RWPE2 (cell line): ENCODE results near the gene PSTPIP1.

Experiments used
- ATAC-seq: fragments of 200-7000 bp; cut with Tn5 transposase; 3 replicates; pipeline ENCODE4 v1.9.1; 2021; ENCODE audit warnings: low read depth
- DNase-seq: peaks from one replicate; pipeline ENCODE4 v3.0.0-alpha.2; 2020; ENCODE audit warnings: low spot score
- H3K27ac ChIP-seq: fragments of 450-650 bp; 2 replicates; pipeline ENCODE4 v1.5.1; 2017; ENCODE audit warnings: mild to moderate bottlenecking; ENCODE audit not compliant: poor library complexity, severe bottlenecking
- H3K27me3 ChIP-seq: fragments of 250-450 bp; sonication (Bioruptor Pico); 2 replicates; pipeline ENCODE4 v1.5.1; 2021; ENCODE audit warnings: mild to moderate bottlenecking, moderate library complexity; ENCODE audit not compliant: insufficient read depth, poor library complexity, severe bottlenecking
- H3K36me3 ChIP-seq: fragments of 250-450 bp; sonication (Bioruptor Pico); 2 replicates; pipeline ENCODE4 v1.5.1; 2020; ENCODE audit warnings: low read depth, mild to moderate bottlenecking, moderate library complexity
- H3K4me1 ChIP-seq: fragments of 250-450 bp; sonication (Bioruptor Pico); 2 replicates; pipeline ENCODE4 v1.5.1; 2021; ENCODE audit warnings: mild to moderate bottlenecking, moderate library complexity; ENCODE audit not compliant: insufficient read depth, poor library complexity, severe bottlenecking
- H3K4me3 ChIP-seq: fragments of 250-450 bp; sonication (Bioruptor Pico); 2 replicates; pipeline ENCODE4 v1.5.1; 2021; ENCODE audit warnings: mild to moderate bottlenecking, moderate library complexity; ENCODE audit not compliant: severe bottlenecking
- H3K9me3 ChIP-seq: fragments of 250-450 bp; sonication (Bioruptor Pico); 2 replicates; pipeline ENCODE4 v1.5.1; 2021; ENCODE audit warnings: mild to moderate bottlenecking, moderate library complexity; ENCODE audit not compliant: severe bottlenecking
- CTCF ChIP-seq: fragments of 450-650 bp; IDR thresholded peaks from one replicate; pipeline ENCODE4 v1.5.1; 2017; ENCODE audit warnings: mild to moderate bottlenecking, moderate library complexity; ENCODE audit not compliant: poor library complexity, severe bottlenecking

The PSTPIP1 gene

GRCh38 chr15:77023576-77024272 lies 28.8 kb downstream of the PSTPIP1 start:
- DNase-seq (peak; percentile 70), ATAC-seq (no peak)
- Histone ChIP-seq H3K4me3 (no peak overlapping the region), H3K4me1 (peaks cover 5% of the 10 kb centered on the region), H3K27me3 (no peaks in the 10 kb centered on the region), H3K27ac (no peak overlapping the region), H3K36me3 (no peaks in the 10 kb centered on the region), H3K9me3 (no peaks in the 10 kb centered on the region)
- TF ChIP-seq CTCF, result no peak

- peak; percentile 58 for ATAC-seq
- TF ChIP-seq CTCF, result peak; percentile 98
These were observed 29.6 kb downstream of the PSTPIP1 start for GRCh38 chr15:77024273-77025082.

GRCh38 chr15:77025083-77025901 lies 30.4 kb downstream of the PSTPIP1 start:
- DNase-seq (peak; percentile 57), ATAC-seq (no peak)
- Histone ChIP-seq H3K4me1 (peaks cover 5% of the 10 kb centered on the region), H3K9me3 (no peaks in the 10 kb centered on the region), H3K27me3 (no peaks in the 10 kb centered on the region), H3K27ac (no peak overlapping the region), H3K36me3 (no peaks in the 10 kb centered on the region), H3K4me3 (no peak overlapping the region)
- no peak for TF ChIP-seq CTCF

More at GRCh38 chr15:77024273-77025082, 29.6 kb downstream of the PSTPIP1 start:
- no peak overlapping the region for H3K27ac ChIP-seq
- peaks cover 5% of the 10 kb centered on the region for H3K4me1 ChIP-seq
- peak; percentile 62 for DNase-seq
- H3K27me3 ChIP-seq, result no peaks in the 10 kb centered on the region
- H3K9me3 ChIP-seq, result no peaks in the 10 kb centered on the region
- no peaks in the 10 kb centered on the region for H3K36me3 ChIP-seq
- H3K4me3 ChIP-seq, result no peak overlapping the region

- H3K27me3 ChIP-seq, result no peaks in the 10 kb centered on the region
- H3K9me3 ChIP-seq, result no peaks in the 10 kb centered on the region
- H3K36me3 ChIP-seq, result no peaks in the 10 kb centered on the region
- no peak for TF ChIP-seq CTCF
- peak; percentile 51 for DNase-seq
- ATAC-seq, result no peak
- H3K4me1 ChIP-seq, result peaks cover 5% of the 10 kb centered on the region
- no peak overlapping the region for H3K4me3 ChIP-seq
- H3K27ac ChIP-seq, result no peak overlapping the region
These were observed 31.1 kb downstream of the PSTPIP1 start for GRCh38 chr15:77025941-77026411.
